ENCODE results near the gene PDE9A.
"Not testable (repeated sequence)": the region's sequence is repeated elsewhere in the genome, so short reads cannot be mapped to it uniquely, and the experiment has no call there.

Gene PDE9A

DNA sequence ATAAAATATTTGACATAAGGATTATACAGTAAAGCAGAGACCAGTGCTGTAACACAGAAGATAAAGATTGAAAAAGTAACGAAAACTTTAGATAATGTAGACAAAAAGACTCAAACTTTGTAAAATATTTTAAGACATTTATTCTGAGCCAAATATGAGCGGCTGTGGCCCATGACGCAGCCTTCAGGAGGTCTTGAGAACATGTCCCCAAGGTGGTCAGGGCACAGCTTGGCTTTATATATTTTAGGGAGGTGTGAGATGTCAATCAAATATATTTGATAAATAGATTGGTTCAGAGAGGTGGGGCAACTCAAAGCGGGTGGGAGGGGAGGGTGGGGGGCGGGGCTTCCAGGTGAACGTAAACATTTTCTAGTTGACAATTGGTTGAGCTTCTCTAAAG lies 144.7 kb downstream of the PDE9A start:
- DNase-seq (ENCODE audit: low read depth, low spot score), result no peak

GRCh38 chr21:42799516-42799915 lies 146.1 kb downstream of the PDE9A start:
- DNase-seq (ENCODE audit: low read depth, low spot score), result no peak

DNA sequence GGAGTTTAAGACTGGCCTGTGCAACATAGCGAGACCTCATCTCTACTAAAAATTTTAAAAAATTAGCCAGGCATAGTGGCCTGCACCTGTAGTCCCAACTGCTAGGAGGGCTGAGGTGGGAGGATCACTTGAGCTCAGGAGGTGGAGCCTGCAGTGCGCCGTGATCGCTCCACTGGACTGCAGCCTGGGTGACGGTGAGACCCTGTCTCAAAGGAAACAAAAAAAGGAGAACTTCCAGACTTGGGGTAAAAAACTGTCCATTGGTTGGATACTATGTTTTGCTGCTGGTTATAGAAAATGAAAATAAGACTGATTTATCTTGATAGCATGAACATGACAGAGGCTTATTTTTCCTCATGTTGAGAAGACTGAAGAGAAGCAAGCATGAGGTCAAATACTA lies 146.5 kb downstream of the PDE9A start:
- no peak for DNase-seq (ENCODE audit: low read depth, low spot score)

DNA sequence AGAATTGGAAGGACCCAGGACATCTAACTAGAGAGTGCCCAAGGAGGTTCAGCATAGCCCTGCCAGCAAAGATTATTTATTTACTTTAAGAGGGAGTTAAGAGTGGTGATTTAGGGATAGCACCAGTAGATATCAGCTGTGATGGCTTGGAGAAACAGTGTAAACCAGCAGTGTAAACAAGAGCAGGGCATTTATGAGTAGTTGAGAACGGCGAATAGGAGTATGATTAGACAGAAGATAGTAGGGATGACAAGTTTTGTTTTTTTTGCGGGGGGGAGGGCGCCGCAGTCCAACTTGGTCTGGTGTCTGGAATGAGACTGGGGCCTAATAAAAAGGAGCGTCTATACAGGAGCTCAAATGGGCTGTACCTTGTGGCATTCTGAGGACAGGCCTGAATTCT lies 148.2 kb downstream of the PDE9A start:
- not testable (repeated sequence) for DNase-seq (ENCODE audit: low read depth, low spot score)

DNA sequence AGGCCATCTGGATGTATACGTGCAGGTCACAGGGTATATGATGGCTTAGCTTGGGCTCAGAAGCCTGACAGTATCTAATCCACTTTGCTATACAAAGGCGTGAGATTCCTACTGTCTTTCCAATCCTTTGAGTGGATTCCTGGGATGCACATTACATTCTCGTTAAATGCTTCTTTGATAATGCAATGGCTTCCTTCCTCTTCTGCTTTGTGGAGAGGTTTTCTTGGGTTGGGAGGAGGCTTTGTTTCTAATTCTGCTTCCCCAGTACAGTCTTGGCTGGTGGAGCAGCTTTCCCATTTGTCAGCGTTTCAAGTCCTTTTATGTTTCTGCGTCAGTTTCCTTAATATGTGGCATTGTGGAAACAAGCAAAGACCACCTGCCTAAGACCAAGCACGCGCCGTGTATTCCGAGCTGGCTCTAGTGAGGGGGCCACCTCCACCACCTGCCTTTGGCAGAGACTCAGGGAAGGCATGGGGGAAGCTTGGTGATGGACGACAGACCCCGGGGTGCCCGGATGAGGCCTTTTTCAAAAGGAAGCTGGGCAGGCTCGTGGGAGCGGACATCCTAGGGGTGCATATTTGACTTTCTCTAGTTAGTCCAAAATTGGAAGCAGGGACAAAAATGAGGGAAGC lies 153.2 kb downstream of the PDE9A start:
- no peak for DNase-seq (ENCODE audit: low read depth, low spot score)

DNA sequence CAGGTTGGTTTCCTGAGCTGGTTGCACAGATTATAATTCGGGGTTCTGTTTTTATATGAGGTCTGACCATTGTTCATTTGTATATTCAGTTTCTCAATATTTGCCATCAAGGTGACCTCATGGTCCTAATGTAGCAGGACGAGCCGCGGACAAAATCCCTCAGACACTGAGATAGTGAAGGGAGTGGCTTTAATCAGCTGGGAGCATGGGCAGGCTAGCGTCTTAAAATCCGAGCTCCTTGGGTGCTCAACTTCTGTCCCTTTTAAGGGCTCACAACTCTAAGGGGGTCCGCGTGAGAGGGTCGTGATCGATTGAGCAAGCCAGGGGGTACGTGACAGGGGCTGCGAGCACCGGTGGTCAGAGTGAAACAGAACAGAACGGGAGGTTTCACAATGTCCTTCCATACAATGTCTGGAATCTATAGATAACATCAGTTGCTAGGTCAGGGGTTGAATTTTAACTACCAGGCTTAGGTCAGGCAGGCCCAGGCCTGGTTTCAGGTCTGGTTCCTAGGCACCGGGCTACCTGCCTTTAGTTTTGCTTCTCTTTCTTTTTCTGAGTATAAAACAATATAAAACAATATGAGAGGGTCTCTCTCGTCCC lies 154.0 kb downstream of the PDE9A start:
- not testable (repeated sequence) for DNase-seq (ENCODE audit: low read depth, low spot score)

DNA sequence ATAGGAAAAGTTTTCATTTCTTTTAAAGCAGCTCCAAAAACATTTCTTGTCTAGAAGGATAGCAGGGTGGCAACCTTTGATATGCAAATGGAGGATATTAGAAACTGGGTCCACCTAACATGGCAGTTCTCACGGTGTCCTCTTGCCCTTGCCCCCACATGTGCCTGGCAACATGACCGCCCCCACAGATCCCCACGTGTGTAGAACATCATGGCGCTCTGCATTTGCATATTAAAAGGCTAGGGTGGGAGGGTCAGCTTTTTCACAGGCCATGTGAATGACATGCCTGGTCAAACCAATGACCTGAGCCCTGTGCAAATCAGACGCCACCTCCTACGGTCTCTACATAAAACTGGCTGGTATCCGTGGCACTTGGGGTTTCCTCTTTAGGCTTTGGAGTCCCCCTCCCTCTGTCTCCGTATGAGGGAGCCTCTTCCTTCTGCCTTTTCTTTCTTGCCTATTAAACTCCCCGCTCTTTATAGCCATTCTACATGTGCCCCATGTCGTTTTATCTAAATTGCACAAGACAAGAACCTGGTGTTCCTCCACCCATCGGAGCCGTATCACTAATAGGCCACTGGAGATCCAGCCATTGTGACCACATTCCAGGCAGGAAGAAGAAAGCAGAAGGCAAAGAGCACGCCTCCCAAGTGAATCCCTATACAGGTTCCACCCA lies 154.7 kb downstream of the PDE9A start:
- DNase-seq (ENCODE audit: low read depth, low spot score), result no peak

- DNase-seq (ENCODE audit: low read depth, low spot score), result no peak
Observed at GRCh38 chr21:42809171-42809570, 155.8 kb downstream of the PDE9A start.

DNA sequence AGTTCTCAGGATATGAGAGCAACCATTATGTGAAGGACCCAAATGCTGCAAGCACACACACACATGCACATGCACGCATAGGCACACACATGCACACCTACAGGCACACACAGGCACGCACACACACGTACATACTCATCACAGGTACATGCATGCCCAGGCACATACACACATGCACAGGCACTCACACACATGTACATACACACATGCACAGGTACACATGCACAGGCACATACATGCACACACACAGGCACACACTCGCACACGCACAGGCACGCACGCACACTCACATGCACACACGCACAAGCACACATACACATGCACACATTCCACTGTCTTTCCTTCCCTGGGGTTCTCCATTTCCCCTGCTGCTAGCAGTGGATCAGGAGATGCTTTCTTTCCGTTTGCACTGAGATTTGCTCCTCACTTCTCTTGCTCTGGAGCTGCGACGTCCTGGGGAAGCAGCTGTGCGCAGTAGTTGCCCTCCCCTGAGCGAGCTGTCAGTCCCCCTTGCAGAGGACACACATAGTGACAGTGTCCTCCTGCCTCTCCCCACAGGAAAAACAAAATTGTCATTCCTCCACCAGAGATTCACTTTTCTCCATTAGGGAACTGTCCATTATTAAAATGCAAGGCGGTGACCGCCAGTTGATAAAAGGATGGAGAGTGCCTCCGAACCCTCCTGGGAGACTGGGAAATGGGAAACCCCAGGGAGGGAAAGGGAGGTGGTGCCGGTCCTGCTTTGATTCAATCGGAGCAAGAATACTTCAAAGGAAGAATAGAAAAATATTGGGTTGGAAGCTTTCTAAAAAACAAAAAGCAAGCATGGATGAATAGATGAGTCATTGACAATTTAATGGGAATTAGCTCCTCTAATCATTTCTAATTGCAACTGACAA lies 156.4 kb downstream of the PDE9A start:
- DNase-seq (ENCODE audit: low read depth, low spot score), result no peak

GRCh38 chr21:42811960-42812359 lies 158.5 kb downstream of the PDE9A start:
- no peak for DNase-seq (ENCODE audit: low read depth, low spot score)

- not testable (repeated sequence) for DNase-seq (ENCODE audit: low read depth, low spot score)
Observed at GRCh38 chr21:42812528-42813241, 159.3 kb downstream of the PDE9A start.

GRCh38 chr21:42815217-42815616 lies 161.8 kb downstream of the PDE9A start:
- DNase-seq (ENCODE audit: low read depth, low spot score), result no peak

GRCh38 chr21:42818328-42818749 lies 164.9 kb downstream of the PDE9A start:
- peak; percentile 20 for DNase-seq (ENCODE audit: low read depth, low spot score)

GRCh38 chr21:42819861-42820615 lies 166.6 kb downstream of the PDE9A start:
- DNase-seq (ENCODE audit: low read depth, low spot score), result no peak

GRCh38 chr21:42820616-42821465 lies 167.4 kb downstream of the PDE9A start:
- no peak for DNase-seq (ENCODE audit: low read depth, low spot score)
